ENCODE measurements around the gene APOA5. TPM values are rescaled to one million over a fixed set of nuclear protein-coding genes. Genes with fewer than 3 reads are reported as not detected.
A peak's percentile ranks its signal among the peaks of the same experiment; 100 is the strongest.

Gene APOA5
- total and polyA plus RNA-seq, 2 of the 13 experiments (the other 11 are each of a cell fraction or from before 2014, with no cell fraction given): 44.0 to 49.1 TPM

DNA sequence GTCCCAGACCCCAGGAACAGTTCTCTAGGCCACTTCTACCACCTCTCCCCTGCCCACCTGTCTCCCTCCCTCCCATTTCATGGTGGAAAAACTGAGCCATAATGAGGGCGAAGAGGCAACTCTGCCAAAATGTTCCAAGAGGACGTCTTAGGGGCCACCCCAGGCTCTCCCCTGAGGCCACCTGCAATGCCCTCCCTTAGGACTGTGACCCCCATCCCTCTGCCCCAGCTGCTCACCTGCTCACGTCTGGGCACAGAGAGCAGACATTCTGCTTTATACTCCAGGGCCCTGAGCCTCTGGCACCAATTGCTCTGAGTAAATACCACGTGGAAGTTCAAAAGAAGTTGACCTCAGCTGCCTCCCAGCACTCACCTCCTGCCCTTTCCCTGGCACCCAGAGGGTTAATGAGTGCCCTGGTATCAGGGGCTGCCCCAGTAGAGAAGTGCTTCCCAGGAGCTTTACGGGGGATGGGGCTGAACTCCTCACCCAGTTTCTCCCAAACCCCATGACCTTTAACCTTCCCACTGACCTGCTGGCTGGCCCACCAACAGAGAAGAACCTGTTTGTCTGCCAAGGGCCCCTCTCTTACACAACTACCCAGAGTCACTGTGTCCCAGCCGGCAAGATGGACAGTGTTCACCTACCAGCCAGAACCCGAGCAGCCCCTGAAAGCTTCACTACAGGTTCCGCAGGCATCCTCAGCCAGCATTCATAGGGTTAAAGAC lies 627 bp upstream of the APOA5 start (continued):
- no peak for TF ChIP-seq MNT (IDR thresholded peaks at IDR 0.05)
- TF ChIP-seq ZNF713 (CRISPR knock-in tag; IDR thresholded peaks at IDR 0.05): no peak
- TF ChIP-seq PLRG1 (conservative IDR thresholded peaks at IDR 0.05): no peak
- TF ChIP-seq FOXA1 (IDR thresholded peaks at IDR 0.05): no peak
- peak; percentile 86 for TF ChIP-seq FOXA1 (CRISPR knock-in tag; IDR thresholded peaks at IDR 0.05)
- TF ChIP-seq ATF7 (IDR thresholded peaks at IDR 0.05): no peak
- no peak for TF ChIP-seq ATF7 (CRISPR knock-in tag; IDR thresholded peaks at IDR 0.05)
- TF ChIP-seq, protein P1, sequence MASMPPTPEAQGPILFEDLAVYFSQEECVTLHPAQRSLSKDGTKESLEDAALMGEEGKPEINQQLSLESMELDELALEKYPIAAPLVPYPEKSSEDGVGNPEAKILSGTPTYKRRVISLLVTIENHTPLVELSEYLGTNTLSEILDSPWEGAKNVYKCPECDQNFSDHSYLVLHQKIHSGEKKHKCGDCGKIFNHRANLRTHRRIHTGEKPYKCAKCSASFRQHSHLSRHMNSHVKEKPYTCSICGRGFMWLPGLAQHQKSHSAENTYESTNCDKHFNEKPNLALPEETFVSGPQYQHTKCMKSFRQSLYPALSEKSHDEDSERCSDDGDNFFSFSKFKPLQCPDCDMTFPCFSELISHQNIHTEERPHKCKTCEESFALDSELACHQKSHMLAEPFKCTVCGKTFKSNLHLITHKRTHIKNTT (CRISPR knock-in tag; IDR thresholded peaks at IDR 0.05): no peak
- TF ChIP-seq TP53 (CRISPR knock-in tag; conservative IDR thresholded peaks at IDR 0.05): no peak
- TF ChIP-seq ZSCAN30 (CRISPR knock-in tag; IDR thresholded peaks at IDR 0.05): no peak
- TF ChIP-seq PCBP2 (optimal IDR thresholded peaks at IDR 0.05; ENCODE audit: low read depth, low read length, poor library complexity, severe bottlenecking): no peak
- no peak for TF ChIP-seq THYN1 (CRISPR knock-in tag; IDR thresholded peaks at IDR 0.05; ENCODE audit: borderline replicate concordance, low read depth)
- 0 out of 2 replicates have a peak, but pooled peaks have one; percentile 47 for TF ChIP-seq ZNF292 (CRISPR knock-in tag; IDR thresholded peaks at IDR 0.05; ENCODE audit: borderline replicate concordance, low read depth)
- no peak for TF ChIP-seq ZNF639 (CRISPR knock-in tag; conservative IDR thresholded peaks at IDR 0.05)
- TF ChIP-seq ATF7-NPFF (CRISPR knock-in tag; IDR thresholded peaks at IDR 0.05; ENCODE audit: low read depth): 0 out of 2 replicates have a peak, but pooled peaks have one; percentile 18
- no peak for TF ChIP-seq ZNF260 (CRISPR knock-in tag; IDR thresholded peaks at IDR 0.05; ENCODE audit: borderline replicate concordance, low read depth)
- no peak for TF ChIP-seq ZNF207 (IDR thresholded peaks at IDR 0.05; ENCODE audit: borderline replicate concordance)
- TF ChIP-seq THAP7 (CRISPR knock-in tag; IDR thresholded peaks at IDR 0.05): no peak
- TF ChIP-seq HMG20B (CRISPR knock-in tag; conservative IDR thresholded peaks at IDR 0.05): 0 out of 2 replicates have a peak, but pooled peaks have one; percentile 47
- TF ChIP-seq ZNF569 (CRISPR knock-in tag; IDR thresholded peaks at IDR 0.05; ENCODE audit: borderline replicate concordance): no peak
- TF ChIP-seq ISL2 (CRISPR knock-in tag; IDR thresholded peaks at IDR 0.05): peak; percentile 72; the same call in 1 of the 2 replicates
- TF ChIP-seq KAT7 (CRISPR knock-in tag; IDR thresholded peaks at IDR 0.05; ENCODE audit: borderline replicate concordance): no peak; the same call in 1 of the 2 replicates
- peak; percentile 46; the same call in 1 of the 2 replicates for TF ChIP-seq ZXDC (CRISPR knock-in tag; IDR thresholded peaks at IDR 0.05)

Measured in HepG2 (cell line).